K562 (cell line): ENCODE data around the gene C17orf113.

Experiments used
- CTCF ChIP-seq, 3 experiments: IDR thresholded peaks in 2 of 3; conservative IDR thresholded peaks in 1 of 3; 2 replicates each; pipeline ENCODE4 v1.5.1; 2011 to 2012; ENCODE audit warnings: low read length in 3 of 3, mild to moderate bottlenecking in 3 of 3, control low read depth in 2 of 3, improper control_type of control experiment in 1 of 3, inconsistent platforms in 1 of 3, low read depth in 1 of 3, mixed read lengths in 1 of 3, moderate library complexity in 1 of 3; ENCODE audit not compliant: insufficient read depth in 2 of 3
- EGR1 ChIP-seq: fragments of 450-650 bp; conservative IDR thresholded peaks from 2 replicates; pipeline ENCODE4 v1.6.1; 2017; ENCODE audit warnings: mild to moderate bottlenecking
- MTA1 ChIP-seq: fragments of 450-650 bp; IDR thresholded peaks from 2 replicates; pipeline ENCODE4 v1.6.1; 2017; ENCODE audit warnings: borderline replicate concordance
- MYC ChIP-seq, 2 experiments: fragments of 250-450 bp in 1 of 2; sonication (Bioruptor Pico) in 1 of 2; IDR thresholded peaks; 2 replicates each; pipeline versions ENCODE4 v1.5.1 to v1.6.1; 2012 to 2021; ENCODE audit warnings: low read depth in 2 of 2, borderline replicate concordance in 1 of 2, improper control_type of control experiment in 1 of 2, low read length in 1 of 2, mild to moderate bottlenecking in 1 of 2, moderate library complexity in 1 of 2
- NR2F6 ChIP-seq: fragments of 450-650 bp; formaldehyde crosslinking; IDR thresholded peaks from 2 replicates; pipeline ENCODE4 v1.4.0; 2020; ENCODE audit warnings: mild to moderate bottlenecking
- PRMT5 ChIP-seq: sonication (generic); formaldehyde crosslinking; IDR thresholded peaks from 2 replicates; pipeline ENCODE4 v1.5.0; 2020; ENCODE audit warnings: missing genetic modification reagents
- REST ChIP-seq, 2 experiments: fragments of 450-650 bp; formaldehyde crosslinking in 1 of 2; IDR thresholded peaks; 2 replicates each; pipeline versions ENCODE4 v1.4.0 to v1.6.1; 2014 to 2020; ENCODE audit warnings: mild to moderate bottlenecking in 2 of 2, borderline replicate concordance in 1 of 2, low read depth in 1 of 2
- ZNF449 ChIP-seq: fragments of 250-450 bp; sonication (Bioruptor Pico); IDR thresholded peaks from 2 replicates; pipeline ENCODE4 v1.8.0; 2022; ENCODE audit warnings: moderate library complexity, mild to moderate bottlenecking, inconsistent platforms

GRCh38 chr17:42025936-42026335 lies 24.5 kb downstream of the C17orf113 start:
- TF ChIP-seq REST (IDR thresholded peaks at IDR 0.05; ENCODE audit: borderline replicate concordance) (no peak), REST (CRISPR knock-in tag; IDR thresholded peaks at IDR 0.05; ENCODE audit: low read depth) (no peak), PRMT5 (no peak), EGR1 (no peak), NR2F6 (CRISPR knock-in tag) (no peak), ZNF449 (CRISPR knock-in tag) (no peak), MTA1 (no peak), CTCF (IDR thresholded peaks at IDR 0.05 in 2 of 3, conservative IDR thresholded peaks at IDR 0.05 in 1 of 3; ENCODE audit: insufficient read depth in 2 of 3, low read depth in 1 of 3, low read length in 3 of 3) (no peak), MYC (IDR thresholded peaks at IDR 0.05; ENCODE audit: low read depth, low read length) (no peak), MYC (CRISPR knock-in tag; IDR thresholded peaks at IDR 0.05; ENCODE audit: borderline replicate concordance, low read depth) (no peak)
